ENCODE data around the gene ADNP.

DNA sequence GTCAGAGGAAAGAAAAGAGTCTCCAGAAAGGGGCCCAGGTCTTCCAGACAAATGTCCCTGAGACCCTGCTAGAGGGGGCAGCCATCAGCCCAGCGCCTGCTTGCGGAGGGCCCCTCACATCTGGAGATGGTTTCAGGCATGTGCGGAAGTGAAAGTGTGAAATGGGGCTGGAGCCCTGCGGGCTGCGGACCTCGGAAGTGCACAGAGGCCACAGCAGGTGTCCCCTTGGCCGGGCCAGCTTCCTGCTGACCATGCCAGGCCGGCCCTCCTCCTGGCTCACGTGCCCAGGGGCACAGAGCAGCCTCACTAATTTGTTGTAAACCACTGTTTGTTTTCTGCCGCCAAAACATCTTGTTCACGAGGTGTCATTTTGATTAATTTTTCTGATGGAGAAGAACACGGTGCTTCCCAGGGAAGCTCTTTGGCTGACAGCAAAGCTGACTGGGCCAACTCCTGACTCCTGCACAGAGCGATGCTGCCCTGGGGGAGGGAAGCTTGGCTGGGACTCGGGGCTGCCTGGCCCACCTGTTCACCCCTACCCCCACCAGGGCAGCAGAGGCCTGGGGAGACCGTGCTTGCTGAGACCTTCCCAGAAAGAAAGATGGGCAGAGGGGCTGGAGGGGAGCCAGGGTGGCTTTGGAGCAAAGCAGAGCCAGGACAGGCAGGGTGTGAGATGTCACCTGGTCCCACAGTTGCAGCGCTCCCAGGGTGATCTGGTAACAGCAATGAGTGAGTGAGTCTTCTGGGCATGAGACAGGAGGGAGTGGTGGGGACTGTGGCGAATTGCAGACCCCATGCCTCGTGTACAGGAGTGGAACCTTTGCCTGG is 82.2 kb downstream of the ADNP start:
- TF ChIP-seq, protein P1, sequence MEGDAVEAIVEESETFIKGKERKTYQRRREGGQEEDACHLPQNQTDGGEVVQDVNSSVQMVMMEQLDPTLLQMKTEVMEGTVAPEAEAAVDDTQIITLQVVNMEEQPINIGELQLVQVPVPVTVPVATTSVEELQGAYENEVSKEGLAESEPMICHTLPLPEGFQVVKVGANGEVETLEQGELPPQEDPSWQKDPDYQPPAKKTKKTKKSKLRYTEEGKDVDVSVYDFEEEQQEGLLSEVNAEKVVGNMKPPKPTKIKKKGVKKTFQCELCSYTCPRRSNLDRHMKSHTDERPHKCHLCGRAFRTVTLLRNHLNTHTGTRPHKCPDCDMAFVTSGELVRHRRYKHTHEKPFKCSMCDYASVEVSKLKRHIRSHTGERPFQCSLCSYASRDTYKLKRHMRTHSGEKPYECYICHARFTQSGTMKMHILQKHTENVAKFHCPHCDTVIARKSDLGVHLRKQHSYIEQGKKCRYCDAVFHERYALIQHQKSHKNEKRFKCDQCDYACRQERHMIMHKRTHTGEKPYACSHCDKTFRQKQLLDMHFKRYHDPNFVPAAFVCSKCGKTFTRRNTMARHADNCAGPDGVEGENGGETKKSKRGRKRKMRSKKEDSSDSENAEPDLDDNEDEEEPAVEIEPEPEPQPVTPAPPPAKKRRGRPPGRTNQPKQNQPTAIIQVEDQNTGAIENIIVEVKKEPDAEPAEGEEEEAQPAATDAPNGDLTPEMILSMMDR (IDR thresholded peaks at IDR 0.05), result no peak
- TF ChIP-seq POLR2A (IDR thresholded peaks at IDR 0.05) (no peak), EP300 (IDR thresholded peaks at IDR 0.05) (no peak)
